Central memory CD4-positive, alpha-beta T cell (primary cell): ENCODE measurements around the gene KCTD5.
"Not testable (repeated sequence)": the region's sequence is repeated elsewhere in the genome, so short reads cannot be mapped to it uniquely, and the experiment has no call there.

Experiments used
- DNase-seq: peaks from one replicate; pipeline ENCODE4 v3.0.0; 2022

The KCTD5 gene

DNA sequence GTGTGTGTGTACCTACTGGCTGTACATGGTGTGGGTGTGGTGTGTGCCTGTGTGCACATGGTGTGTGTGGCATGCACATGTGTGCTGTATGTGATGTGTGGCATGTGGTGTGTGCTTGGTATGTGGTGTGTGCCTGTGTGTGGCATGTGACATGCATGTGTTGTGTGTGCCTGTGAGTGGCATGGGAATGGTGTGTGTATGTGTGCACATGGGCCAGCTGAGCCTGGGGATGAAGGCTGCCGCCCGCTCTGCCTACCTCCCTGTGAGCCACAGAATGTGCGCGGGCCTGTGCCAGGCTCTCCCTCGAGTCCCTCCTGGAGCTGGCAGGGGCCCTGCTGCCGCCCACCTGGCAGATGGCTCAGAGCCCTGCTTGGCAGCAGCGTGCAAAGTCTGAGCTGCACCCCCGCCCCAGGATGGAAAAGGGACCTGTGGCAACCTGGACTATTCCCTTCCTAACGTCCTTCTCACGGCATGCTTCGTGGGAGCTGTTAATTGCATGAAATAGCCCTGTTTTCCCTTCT, 28.4 kb downstream of the KCTD5 start:
- DNase-seq: no peak

DNA sequence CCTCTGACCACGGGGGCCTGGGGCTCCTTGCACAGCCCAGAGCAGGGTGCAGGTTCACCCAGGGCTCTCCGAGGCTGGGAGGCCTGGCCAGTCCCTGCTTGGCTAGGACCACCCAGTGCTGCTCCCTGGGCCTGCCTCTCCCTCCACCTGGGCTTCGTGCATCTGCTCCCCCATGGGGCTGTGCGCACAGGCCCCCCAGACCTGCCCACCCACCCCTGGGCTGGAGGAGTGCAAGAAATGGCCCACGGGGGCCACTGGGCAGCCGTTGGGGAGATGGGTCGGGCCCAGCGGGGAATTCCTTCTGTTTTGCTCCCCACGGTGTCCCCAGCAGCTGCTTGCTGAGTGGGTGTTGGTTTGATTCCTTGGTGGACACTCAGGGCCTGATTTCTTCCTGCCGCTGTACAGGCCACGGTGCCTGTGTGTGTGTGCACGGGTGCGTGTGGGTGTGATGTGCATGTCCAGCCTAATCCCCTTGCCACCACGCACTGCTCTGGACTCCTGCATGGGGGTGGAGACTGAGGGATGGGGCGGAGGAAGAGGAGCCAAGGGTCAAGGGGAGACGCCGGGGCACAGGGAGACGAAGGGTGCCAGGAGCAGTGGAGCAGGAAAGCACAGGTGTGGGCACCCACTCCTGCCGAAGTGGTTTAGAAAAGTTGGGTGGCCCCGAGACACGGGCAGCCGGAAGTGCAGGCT, 29.2 kb downstream of the KCTD5 start:
- no peak for DNase-seq

DNA sequence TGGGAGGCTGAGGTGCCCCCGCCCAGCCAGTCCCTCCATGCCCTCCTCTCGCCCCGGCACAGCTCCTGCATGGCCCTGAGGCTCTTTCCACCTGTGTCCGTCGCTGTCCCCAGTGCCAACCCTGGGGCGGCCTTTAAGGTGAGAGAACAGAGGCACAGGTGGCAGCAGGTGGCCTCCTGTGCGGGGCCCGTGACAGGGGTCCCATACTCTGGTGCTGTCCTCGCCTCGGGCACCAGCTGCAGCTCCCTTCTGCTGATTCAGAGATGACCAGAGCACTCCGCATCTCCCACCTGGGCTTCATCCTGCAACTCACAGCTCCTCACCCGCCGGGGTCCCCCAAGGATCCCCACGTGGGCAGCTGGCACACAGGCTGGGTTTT, 29.7 kb downstream of the KCTD5 start:
- DNase-seq: no peak

DNA sequence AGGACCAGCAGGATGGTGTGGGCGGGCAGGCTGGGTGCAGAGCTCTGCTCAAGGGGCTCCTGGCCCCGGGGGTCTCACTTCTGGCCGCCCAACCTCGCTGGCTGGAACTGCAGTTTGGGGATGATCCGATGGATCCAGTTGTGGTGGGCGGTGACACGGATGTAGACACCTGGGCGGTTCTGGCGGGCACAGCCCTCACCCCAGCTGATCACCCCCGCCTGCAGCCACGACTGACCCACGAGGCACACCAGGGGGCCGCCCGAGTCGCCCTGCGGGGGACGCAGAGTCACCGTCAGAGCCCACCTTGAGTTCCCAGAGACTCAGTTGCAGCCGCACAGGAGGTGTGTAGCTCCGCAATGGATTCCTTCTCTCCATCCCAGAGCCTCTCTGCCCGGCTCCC, 30.2 kb downstream of the KCTD5 start:
- no peak for DNase-seq

DNA sequence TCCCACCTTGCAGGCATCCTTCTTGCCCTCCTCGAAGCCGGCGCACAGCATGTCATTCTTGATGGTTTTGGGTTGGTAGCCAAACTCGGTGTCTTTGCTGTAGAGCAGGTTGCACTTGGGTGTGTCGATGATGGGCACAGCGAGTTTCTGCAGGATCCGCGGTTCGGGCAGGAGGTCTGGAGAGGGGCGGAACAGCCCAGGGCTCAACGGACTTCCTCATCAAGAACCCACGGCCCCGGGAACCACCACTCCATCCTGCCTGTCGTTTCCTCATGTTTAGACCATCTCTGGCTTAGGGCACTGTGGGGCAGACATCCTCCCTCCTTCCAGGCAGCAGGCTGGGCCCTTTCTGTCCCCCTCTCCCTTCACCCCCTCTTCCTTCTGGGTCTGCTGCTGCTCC, 31.2 kb downstream of the KCTD5 start:
- no peak for DNase-seq

DNA sequence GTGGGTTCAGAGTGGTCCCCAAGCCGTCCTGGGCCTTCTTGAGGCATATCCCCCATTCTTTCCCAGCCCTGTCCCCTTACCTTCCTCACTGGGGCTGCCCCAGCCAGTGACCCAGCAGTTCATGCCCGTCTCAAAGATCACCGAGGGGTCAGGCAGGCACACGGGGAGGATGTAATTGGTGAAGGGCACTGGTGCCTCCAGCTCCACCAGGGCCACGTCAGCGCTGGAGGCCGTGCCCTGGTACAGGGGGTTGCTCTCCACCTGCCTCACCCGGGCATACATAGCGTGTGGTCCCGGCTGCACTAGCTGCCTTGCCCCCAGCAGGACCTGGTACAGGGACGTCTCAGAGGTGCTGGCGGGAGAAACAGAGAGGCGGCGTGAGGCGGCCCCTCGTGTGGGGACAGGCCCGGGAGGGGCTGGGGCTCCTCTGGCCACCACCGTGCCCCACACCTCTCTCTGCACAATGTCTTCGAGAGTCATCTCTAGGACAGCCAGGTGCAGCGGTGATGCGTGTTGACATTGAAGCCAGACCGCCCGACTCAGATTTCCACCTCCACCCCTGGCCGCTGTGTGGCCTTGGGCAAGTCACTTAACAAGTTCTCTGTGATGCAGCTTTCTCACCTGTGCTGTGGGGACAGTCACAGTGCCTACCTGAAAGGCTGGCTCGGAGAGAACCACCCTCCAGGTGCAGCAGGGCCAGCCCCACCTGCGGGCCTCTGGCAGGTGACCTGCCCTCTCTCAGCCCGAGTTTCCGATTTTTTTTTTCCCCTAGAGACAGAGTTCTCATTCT, 31.9 kb downstream of the KCTD5 start:
- no peak for DNase-seq

DNA sequence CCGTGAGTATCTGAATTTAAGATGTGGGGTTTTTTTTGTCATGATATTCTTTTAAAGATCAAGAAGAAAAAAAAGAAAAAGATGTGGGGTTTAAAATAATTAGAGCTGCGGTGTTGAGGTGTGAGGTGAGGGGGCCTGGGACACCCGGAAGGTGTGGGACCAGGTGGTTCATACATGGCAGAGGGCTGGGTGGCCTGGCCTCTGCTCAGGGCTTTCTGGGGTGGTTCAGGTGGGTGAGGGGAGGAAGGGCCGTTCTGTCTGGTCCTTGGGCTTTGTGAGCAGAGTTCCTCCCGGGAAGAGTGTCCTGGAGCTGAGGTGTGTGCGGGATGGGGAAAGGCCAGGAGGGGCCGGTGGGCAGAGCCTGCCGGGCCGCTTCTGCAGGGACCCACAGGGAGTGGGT, 32.7 kb downstream of the KCTD5 start:
- no peak for DNase-seq

DNA sequence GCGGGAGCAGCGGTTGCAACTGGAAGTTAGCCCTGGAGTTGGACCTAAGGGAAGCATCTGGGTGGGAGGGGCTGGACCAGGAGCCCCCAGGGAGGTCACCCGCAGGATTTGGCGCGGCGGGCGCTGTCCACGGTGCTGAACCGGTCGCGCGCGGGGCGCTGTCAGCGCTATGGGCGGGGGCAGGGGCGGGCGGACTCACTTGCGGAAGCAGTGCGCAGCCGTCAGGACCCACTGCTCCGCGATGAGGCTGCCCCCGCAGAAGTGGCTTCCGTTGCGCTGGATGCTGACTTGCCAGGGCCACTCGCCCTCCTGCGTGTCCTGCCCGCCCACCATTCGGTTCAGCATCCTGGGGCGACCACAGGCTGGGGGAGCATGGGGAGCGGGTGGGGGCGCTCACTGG, 33.2 kb downstream of the KCTD5 start:
- DNase-seq: peak; percentile 76

DNA sequence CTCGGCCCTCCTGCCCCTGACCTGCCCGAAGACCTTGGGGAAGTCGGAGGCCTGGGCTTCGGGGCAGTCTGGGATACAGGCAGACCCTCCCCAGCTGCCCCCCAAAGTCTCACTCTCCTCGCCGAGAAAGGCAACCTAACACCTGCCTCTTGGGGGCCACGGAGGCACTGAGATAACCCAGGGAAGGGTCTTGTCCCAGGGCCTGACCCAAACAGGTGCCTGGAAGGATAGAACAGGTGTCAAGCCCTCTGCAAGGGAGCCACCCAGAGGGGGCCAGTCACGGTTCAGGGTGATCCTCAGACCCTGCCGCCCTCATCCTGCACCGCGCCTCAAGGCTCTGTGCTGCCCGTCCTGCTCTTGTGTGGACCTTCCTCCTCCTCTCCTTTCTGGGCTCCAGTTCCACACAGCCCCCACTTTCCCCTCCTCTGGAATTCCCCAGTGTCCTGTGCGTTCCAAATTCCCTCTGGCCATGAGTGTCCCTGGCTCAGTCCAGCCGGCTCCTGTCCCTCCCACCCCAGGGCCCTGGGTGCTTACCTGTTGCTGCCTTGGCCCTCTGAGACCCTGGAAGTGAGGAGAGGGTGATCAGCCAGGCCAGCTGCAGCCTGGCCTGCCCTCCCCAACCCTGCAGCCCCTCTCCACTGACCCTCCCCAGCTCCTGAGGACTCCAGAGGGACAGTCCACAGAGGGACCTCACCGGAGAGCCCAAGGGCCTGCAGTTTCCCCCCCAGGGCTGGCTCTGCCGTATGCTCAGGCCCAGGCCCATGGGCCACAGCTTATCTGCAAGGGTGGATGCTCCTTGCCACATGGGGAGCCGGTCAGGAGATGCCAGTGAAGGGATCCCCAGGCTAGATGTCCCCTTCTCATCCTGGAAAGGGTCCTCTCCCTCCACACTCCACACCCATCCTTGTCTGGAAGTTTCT, 33.9 kb downstream of the KCTD5 start:
- no peak for DNase-seq

DNA sequence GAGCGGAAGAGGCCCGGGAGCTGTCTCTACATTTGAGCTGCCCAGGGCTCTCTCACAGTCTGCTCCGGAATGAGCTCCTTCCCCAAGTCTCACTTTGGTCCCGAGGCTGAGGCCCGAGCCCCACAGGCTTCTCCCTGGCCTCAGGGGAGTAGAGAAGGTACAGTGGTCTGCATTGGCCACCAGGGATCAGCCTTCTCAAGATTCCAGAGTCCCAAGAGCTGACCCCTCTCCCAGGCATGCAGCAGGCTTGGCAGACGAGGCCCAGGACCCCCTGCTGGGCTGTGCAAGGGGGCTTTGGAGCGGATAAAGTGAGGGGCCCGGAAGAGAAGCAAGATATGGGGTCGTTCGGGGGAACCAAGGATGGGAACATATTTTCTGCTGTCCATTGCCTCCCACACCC, 34.6 kb downstream of the KCTD5 start:
- no peak for DNase-seq

DNA sequence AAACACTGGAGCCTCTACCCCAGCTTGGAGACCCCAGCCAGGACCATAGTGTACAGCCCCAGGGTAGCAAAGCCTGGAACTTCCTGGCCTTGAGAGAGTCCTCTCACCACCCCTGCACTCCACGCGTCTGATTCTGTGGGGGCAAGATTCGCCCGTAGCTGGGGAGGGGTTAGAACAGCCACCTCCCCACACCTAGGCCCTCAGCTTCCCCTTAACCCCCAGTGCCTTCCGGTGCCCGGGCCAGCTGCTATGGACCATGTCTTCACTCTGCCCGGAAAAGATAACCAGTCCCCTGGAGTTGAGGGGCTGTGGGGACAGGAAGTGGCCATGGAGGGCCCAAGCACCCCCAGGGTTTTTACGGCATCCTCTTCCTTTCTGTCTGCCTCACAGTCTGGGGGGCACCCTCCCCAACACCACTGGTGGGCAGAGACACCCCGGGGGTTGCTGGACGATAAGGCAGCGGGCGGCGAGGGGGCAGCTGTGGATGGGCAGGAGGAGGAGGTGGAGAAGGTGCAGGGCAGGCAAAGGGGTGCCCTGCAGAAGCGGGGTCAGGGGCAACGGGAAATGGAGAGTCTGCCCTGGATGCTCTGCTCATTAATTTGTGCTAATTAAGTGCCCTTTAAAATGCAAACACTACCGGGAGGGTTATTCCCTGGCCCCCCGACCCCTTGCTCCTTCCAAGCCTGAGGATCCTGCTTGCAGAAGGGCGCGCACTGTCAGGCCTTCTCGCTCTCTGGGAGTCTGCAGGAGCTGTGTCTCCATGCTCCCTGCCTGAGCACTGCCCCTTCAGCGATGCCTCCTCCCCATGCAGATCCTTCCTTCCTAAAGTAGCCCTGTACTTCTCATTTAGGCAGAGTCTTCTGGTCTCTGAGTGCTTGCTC, 35.3 kb downstream of the KCTD5 start:
- no peak for DNase-seq

DNA sequence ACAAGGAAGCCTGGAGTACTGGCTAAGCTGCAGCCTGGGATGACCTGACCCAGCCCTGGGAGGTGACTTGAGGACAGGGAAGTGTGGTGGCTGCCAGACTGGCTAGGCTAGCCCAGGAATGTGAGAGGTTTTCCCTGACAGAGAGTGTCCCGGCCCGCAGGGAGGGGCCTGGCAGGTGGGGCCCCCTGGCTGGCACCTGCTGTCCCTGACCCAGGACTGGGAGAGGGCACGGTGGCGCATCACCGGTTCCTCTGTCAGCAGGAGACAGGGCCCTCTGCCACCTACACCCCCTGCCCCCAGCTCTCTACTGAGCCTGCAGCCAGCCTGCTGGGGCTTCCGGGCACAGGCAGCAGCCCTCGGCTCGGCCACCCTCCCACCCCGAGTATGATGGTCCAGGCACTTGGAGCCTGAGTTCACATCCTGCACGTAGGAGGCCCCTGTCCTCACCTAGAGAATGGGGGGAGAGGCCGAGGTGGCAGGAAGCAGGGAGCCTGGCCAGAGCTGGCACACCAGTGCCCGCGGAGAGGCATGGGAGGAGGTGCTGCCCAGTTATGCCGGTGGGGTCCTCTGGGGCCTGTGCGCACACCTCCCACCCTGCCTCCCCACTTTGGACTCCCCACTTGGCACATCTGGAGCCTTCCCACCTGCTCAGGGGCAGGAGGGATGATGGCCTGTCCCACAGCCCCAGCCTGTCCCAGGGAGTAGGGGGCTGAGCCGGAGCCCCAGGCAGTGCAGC, 37.2 kb downstream of the KCTD5 start:
- DNase-seq: no peak

DNA sequence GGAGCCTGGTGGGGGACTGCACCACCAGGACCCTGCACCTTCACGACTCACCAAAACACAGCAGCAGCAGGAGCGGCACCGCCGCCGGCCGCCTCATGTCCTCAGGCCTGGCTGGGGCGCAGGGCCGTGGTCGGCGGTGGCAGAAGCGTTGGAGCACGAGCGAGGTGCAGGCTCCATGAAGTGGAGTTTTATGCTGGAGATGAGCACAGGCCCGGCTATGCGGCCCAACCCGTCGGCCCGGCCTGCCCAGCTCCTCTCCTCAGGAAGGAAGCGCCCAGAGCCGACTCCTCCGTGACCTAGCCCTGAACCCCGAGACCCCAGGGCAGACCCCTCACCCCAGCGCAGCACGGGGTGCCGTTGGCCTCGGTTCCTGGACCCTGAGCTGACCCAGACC, 37.7 kb downstream of the KCTD5 start, which contains the start of gene PRSS27:
PRSS27 (minus strand) TSS at position 161 of the 394 bp plus-strand sequence; CDS start at position 97, 64 bp downstream.
- no peak for DNase-seq

DNA sequence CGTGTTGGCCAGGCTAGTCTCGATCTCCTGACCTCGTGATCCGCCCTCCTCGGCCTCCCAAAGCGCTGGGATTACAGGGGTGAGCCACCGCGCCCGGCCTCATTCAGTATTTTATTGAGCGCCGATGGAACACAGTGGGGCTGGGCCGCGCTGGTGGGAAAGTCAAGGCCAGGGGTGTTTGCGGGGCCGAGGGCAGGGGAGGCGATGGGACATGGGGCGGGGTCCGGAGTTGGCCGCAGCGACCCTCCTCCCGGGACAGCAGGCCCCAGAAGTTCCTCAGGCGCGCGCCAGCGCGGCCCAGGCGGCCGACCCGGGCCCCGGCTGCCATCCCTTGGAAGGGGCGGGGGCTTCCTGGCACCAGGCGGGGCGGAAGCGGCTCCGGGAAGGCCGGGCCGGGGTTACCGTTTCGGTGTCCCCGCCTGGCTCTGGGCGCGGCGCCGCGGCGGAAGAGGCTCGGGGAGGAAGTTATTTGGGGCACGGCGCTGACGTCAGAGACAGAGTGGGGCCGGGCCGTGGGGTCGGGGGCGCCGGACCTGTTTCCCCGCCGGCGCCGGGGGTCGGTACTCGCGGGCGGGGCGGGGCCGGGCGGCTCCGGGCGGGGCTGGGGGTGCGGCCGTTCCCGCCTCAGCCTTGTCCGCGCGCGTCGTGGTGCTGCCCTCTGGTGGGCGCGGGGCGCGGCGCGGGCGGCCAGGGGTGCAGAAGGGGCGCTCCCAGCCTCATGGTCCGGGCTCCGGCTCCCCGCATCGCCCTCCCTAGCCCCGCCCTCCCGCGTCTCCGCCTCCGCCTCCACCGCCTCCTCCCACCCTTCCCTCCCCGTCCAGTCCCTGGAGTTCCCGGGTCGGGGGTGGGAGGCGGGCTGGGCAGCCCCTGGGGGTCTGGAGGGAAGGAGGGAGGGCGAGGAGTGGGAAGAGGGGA, 38.7 kb downstream of the KCTD5 start:
- DNase-seq: peak; percentile 82

DNA sequence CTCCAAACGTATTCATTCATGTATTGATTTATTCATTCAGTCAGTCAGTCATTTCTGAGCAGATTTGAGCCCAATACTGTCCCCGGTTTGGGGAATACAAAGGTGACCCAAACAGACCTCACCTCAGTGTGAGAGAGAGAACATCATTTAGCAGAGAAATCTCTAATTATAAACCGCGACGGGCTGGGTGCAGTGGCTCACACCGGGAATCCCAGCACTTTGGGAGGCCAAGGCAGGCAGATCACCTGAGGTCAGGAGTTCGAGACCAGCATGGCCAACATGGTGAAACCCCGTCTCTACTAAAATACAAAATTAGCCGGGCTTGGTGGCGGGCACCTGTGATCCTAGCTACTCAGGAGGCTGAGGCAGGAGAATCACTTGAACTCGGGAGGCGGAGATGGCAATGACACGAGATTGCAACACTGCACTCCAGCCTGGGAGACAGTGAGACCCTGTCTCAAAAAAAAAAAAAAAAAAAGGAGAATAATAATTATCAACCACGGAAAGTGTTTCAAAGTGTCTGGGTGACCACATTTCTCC, 39.4 kb downstream of the KCTD5 start:
- DNase-seq: not testable (repeated sequence)

DNA sequence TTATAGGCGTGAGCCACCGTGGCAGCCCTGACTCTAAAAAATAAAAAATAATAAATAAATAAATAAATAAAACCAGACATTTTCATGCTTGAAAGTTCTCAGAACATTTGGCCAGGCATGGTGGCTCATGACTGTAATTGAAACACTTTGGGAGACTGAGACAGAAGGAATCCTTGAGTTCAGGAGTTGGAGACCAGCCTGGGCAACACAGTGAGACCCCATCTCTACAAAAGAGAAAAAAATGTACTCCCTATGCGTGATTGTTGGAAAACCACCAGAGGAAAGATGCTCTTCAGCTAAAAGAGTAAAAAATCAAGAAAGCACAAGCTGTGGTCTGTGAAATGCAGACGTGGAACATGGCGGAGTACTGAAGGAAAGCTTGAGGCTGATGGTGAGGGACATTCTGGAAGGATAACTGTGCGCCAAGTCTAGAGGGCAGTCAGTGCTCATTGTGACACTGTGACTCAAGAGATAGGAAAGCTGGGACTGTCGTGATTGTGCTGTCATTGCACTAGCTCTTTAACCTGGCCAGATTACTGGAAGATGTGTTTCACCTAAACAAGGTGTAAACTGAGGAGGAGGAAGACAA, 41.9 kb downstream of the KCTD5 start:
- DNase-seq: no peak

DNA sequence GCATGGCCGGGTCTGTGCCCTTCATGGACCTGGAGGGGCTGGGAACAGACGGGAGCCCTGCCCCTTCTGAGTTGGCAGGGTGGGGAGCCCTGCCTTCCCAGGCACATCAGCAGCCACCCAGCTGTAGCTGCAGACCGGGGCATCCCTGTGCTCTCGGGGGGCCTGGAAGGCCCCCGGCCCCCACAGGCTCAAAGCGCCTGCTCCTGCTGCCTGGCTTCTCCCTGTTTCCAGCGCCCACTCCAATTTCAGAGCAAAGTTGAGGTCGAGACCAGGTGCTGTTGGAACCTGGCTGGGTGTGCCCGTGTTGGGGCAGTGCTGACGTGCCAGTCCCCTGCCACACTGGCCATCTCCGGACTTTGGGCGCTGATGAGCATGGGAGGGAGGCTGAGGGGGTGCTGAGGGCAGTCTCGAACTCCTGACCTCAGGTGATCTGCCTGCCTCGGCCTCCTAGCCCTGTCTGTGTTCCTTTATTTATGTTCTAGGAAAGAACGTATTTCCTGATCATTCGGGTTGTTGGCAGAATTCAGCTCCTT, 42.6 kb downstream of the KCTD5 start:
- no peak for DNase-seq

DNA sequence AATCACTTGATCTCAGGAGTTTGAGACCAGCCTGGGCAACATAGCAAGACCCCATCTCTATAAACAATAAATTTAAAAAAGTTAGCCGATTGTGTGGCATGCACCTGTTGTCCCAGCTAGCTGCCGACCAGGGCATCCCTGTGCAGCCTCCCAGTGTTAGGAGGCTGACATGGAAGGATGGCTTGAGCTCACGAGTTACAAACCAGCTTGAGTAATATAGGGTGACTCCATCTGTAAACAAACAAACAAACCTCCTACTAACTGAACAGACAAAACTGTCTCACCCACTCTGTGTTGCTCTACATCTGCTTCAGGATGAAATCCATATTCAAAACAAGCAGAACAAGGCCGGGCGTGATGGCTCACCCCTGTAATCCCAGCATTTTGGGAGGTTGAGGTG, 44.6 kb downstream of the KCTD5 start:
- DNase-seq: no peak

DNA sequence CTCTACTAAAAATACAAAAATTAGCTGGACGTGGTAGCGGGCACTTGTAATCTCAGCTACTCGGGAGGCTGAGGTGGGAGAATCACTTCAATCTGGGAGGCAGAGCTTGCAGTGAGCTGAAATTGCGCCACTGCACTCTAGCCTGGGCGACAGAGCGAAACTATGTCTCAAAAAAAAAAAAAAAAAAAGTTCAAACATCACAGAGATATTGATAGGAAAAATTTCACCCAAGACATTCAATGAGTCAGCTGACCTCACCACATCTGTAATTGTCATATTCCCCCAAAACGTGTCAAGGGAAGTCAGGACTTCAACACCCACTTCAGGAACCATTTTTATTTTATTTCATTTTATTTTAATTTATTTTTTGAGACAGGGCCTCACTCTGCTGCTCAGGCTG, 45.7 kb downstream of the KCTD5 start:
- DNase-seq: no peak
